ENCODE results near the gene CAMTA1. TPM values are rescaled to one million over a fixed set of nuclear protein-coding genes. Genes with fewer than 3 reads are reported as not detected.

Gene CAMTA1
- total RNA-seq, 2 experiments from 2014 or later: 43.9 to 73.3 TPM

- no peak overlapping the region for H2AFZ ChIP-seq (ENCODE audit: low read length)
- no peaks in the 10 kb centered on the region for H4K20me1 ChIP-seq (ENCODE audit: insufficient read depth, low read length)
- H3K9me2 ChIP-seq (ENCODE audit: insufficient read depth, low read length): no peaks in the 10 kb centered on the region
- BruUV-seq (replicated peaks): no TSS peak
- ChIA-PET CTCF (ENCODE audit: unreplicated experiment) (no interaction called here), POLR2A (no interaction called here)
- H3K4me3 ChIP-seq (ENCODE audit: low read depth, low read length, poor library complexity, severe bottlenecking): no peak overlapping the region
- intact Hi-C loops (cut with micrococcal nuclease; ENCODE audit: unreplicated experiment): no loop called here
- no peak overlapping the region for H3K27ac ChIP-seq (ENCODE audit: low read depth, low read length, poor library complexity, severe bottlenecking)
- H3K4me2 ChIP-seq (ENCODE audit: low read length): no peak overlapping the region
- no peaks in the 10 kb centered on the region for H3K4me1 ChIP-seq (ENCODE audit: insufficient read depth, low read length, poor library complexity, severe bottlenecking)
- H3K36me3 ChIP-seq (ENCODE audit: insufficient read depth, low read length): no peaks in the 10 kb centered on the region
- TF ChIP-seq CTCF (conservative IDR thresholded peaks at IDR 0.05; ENCODE audit: low read length): no peak
- H3K79me2 ChIP-seq (ENCODE audit: insufficient read depth, low read depth, low read length): no peaks in the 10 kb centered on the region
- no peak for DNase-seq (ENCODE audit: low spot score)
- H3K9me3 ChIP-seq (ENCODE audit: low read length): no peaks in the 10 kb centered on the region; the same call in 1 of the 2 replicates
Measured at GRCh38 chr1:6995789-6996188, 210.5 kb downstream of the CAMTA1 start.

GRCh38 chr1:6996371-6996770, 211.1 kb downstream of the CAMTA1 start:
- intact Hi-C loops (cut with micrococcal nuclease; ENCODE audit: unreplicated experiment): no loop called here
- no peak for TF ChIP-seq CTCF (conservative IDR thresholded peaks at IDR 0.05; ENCODE audit: low read length)
- no peak for TF ChIP-seq EZH2phosphoT487 (IDR thresholded peaks at IDR 0.05; ENCODE audit: borderline replicate concordance, low read depth, low read length)
- no peaks in the 10 kb centered on the region for H3K36me3 ChIP-seq (ENCODE audit: insufficient read depth, low read length)
- H3K79me2 ChIP-seq (ENCODE audit: insufficient read depth, low read depth, low read length): no peaks in the 10 kb centered on the region
- H4K20me1 ChIP-seq (ENCODE audit: insufficient read depth, low read length): no peaks in the 10 kb centered on the region
- H3K9me2 ChIP-seq (ENCODE audit: insufficient read depth, low read length): no peaks in the 10 kb centered on the region
- H3K27ac ChIP-seq (ENCODE audit: low read depth, low read length, poor library complexity, severe bottlenecking): no peak overlapping the region
- BruUV-seq (replicated peaks): no TSS peak
- H2AFZ ChIP-seq (ENCODE audit: low read length): no peak overlapping the region
- H3K4me2 ChIP-seq (ENCODE audit: low read length): no peak overlapping the region
- H3K9me3 ChIP-seq (ENCODE audit: low read length): no peaks in the 10 kb centered on the region; the same call in 1 of the 2 replicates
- ChIA-PET POLR2A (interaction anchor here (0.6 kb wide), 1 partner anchor 139 kb away, joined by 3 read pairs; no protein-coding TSS in a partner anchor), CTCF (ENCODE audit: unreplicated experiment) (no interaction called here)
- no peak overlapping the region for H3K4me3 ChIP-seq (ENCODE audit: low read depth, low read length, poor library complexity, severe bottlenecking)
- no peak for DNase-seq (ENCODE audit: low spot score)
- no peaks in the 10 kb centered on the region for H3K4me1 ChIP-seq (ENCODE audit: insufficient read depth, low read length, poor library complexity, severe bottlenecking)

GRCh38 chr1:6996866-6997265, 211.6 kb downstream of the CAMTA1 start:
- intact Hi-C loops (cut with micrococcal nuclease; ENCODE audit: unreplicated experiment): no loop called here
- no peak overlapping the region for H3K4me3 ChIP-seq (ENCODE audit: low read depth, low read length, poor library complexity, severe bottlenecking)
- no peaks in the 10 kb centered on the region for H3K79me2 ChIP-seq (ENCODE audit: insufficient read depth, low read depth, low read length)
- ChIA-PET POLR2A (interaction anchor here (0.6 kb wide), 1 partner anchor 140 kb away, joined by 3 read pairs; no protein-coding TSS in a partner anchor), CTCF (ENCODE audit: unreplicated experiment) (no interaction called here)
- DNase-seq (ENCODE audit: low spot score): no peak
- no peaks in the 10 kb centered on the region for H4K20me1 ChIP-seq (ENCODE audit: insufficient read depth, low read length)
- no peaks in the 10 kb centered on the region; the same call in 1 of the 2 replicates for H3K9me3 ChIP-seq (ENCODE audit: low read length)
- no peak overlapping the region for H3K27ac ChIP-seq (ENCODE audit: low read depth, low read length, poor library complexity, severe bottlenecking)
- H3K4me1 ChIP-seq (ENCODE audit: insufficient read depth, low read length, poor library complexity, severe bottlenecking): no peaks in the 10 kb centered on the region
- TF ChIP-seq EZH2phosphoT487 (IDR thresholded peaks at IDR 0.05; ENCODE audit: borderline replicate concordance, low read depth, low read length): no peak
- no peak for TF ChIP-seq CTCF (conservative IDR thresholded peaks at IDR 0.05; ENCODE audit: low read length)
- no peaks in the 10 kb centered on the region for H3K9me2 ChIP-seq (ENCODE audit: insufficient read depth, low read length)
- no peak overlapping the region for H2AFZ ChIP-seq (ENCODE audit: low read length)
- H3K36me3 ChIP-seq (ENCODE audit: insufficient read depth, low read length): no peaks in the 10 kb centered on the region
- H3K4me2 ChIP-seq (ENCODE audit: low read length): no peak overlapping the region
- no TSS peak for BruUV-seq (replicated peaks)
